Fibroblast of pulmonary artery (primary cell): ENCODE results near the gene DENND6A.

Experiments
- DNase-seq: peaks from one replicate; pipeline ENCODE4 v3.0.0-alpha.2; 2010; ENCODE audit warnings: low read depth
- H3K4me3 ChIP-seq: replicated peaks from 2 replicates; pipeline ENCODE4 v1.5.1; 2011; ENCODE audit warnings: low read depth, mild to moderate bottlenecking, control low read depth, low read length, moderate library complexity
- CTCF ChIP-seq: IDR thresholded peaks from 2 replicates; pipeline ENCODE4 v1.5.1; 2011; ENCODE audit warnings: mild to moderate bottlenecking, control low read depth, low read length, inconsistent platforms; ENCODE audit errors: missing control alignments

Gene DENND6A

GRCh38 chr3:57600195-57600594, 92.7 kb downstream of the DENND6A start:
- H3K4me3 ChIP-seq = no peak overlapping the region
- DNase-seq = no peak
- no peak for TF ChIP-seq CTCF

GRCh38 chr3:57598765-57599360, 94.0 kb downstream of the DENND6A start:
- H3K4me3 ChIP-seq = peak overlapping the region; percentile 86
- TF ChIP-seq CTCF = no peak
- no peak for DNase-seq

- no peak for TF ChIP-seq CTCF
- peak within 1 kb of the TSS; percentile 100 for H3K4me3 ChIP-seq
- peak; percentile 100 for DNase-seq
These were observed 95.6 kb downstream of the DENND6A start, which contains the start of gene ARF4 for GRCh38 chr3:57597127-57597923. Gene ARF4, minus strand, starts transcription at chr3:57597344. Its CDS starts 204 bp downstream, at chr3:57597140.

- peak overlapping the region; percentile 100 for H3K4me3 ChIP-seq
- TF ChIP-seq CTCF = no peak
- DNase-seq = peak; percentile 93
These were observed 96.3 kb downstream of the DENND6A start for GRCh38 chr3:57596495-57597126.

- no peak for DNase-seq
- peak overlapping the region; percentile 100 for H3K4me3 ChIP-seq
- TF ChIP-seq CTCF = no peak
These were observed 98.3 kb downstream of the DENND6A start for GRCh38 chr3:57594576-57594975.

GRCh38 chr3:57594144-57594543, 98.7 kb downstream of the DENND6A start:
- DNase-seq = no peak
- no peak for TF ChIP-seq CTCF
- peak overlapping the region; percentile 100 for H3K4me3 ChIP-seq
